HEK293 (cell line): ENCODE results near the gene GLG1.

Source experiments
- MYNN ChIP-seq: fragments of 450-650 bp; formaldehyde crosslinking; IDR thresholded peaks from 2 replicates; pipeline ENCODE4 v1.5.1; 2016; ENCODE audit warnings: missing biosample characterization, missing genetic modification characterization, borderline replicate concordance
- SP2 ChIP-seq: fragments of 450-650 bp; formaldehyde crosslinking; IDR thresholded peaks from 2 replicates; pipeline ENCODE4 v1.5.1; 2016; ENCODE audit warnings: missing biosample characterization, missing genetic modification characterization
- TCF7L2 ChIP-seq: IDR thresholded peaks from 2 replicates; pipeline ENCODE4 v1.6.1; 2011; ENCODE audit warnings: low read depth, mild to moderate bottlenecking, inconsistent platforms, low read length, moderate library complexity, borderline replicate concordance
- ZNF10 ChIP-seq: fragments of 450-650 bp; formaldehyde crosslinking; IDR thresholded peaks from 2 replicates; pipeline ENCODE4 v1.5.1; 2017; ENCODE audit warnings: missing biosample characterization, missing genetic modification characterization
- ZNF140 ChIP-seq: fragments of 450-650 bp; formaldehyde crosslinking; IDR thresholded peaks from 2 replicates; pipeline ENCODE4 v1.5.1; 2016; ENCODE audit warnings: missing biosample characterization, missing genetic modification characterization
- ZNF157 ChIP-seq: fragments of 450-650 bp; formaldehyde crosslinking; IDR thresholded peaks from 2 replicates; pipeline ENCODE4 v1.5.1; 2016; ENCODE audit warnings: missing biosample characterization, missing genetic modification characterization
- ZNF423 ChIP-seq: fragments of 450-650 bp; formaldehyde crosslinking; IDR thresholded peaks from 2 replicates; pipeline ENCODE4 v1.5.1; 2016; ENCODE audit warnings: missing biosample characterization, missing genetic modification characterization
- ZNF510 ChIP-seq: fragments of 450-650 bp; formaldehyde crosslinking; IDR thresholded peaks from 2 replicates; pipeline ENCODE4 v1.5.1; 2018; ENCODE audit warnings: mild to moderate bottlenecking, missing genetic modification characterization, missing biosample characterization; ENCODE audit not compliant: insufficient replicate concordance
- ZNF624 ChIP-seq: fragments of 450-650 bp; formaldehyde crosslinking; IDR thresholded peaks from 2 replicates; pipeline ENCODE4 v1.5.1; 2017; ENCODE audit warnings: missing biosample characterization, missing genetic modification characterization
- ZNF704 ChIP-seq: fragments of 450-650 bp; formaldehyde crosslinking; IDR thresholded peaks from 2 replicates; pipeline ENCODE4 v1.5.1; 2016; ENCODE audit warnings: missing biosample characterization, missing genetic modification characterization
- TF ChIP-seq, protein P1 (sequence below): fragments of 450-650 bp; formaldehyde crosslinking; IDR thresholded peaks from 2 replicates; pipeline ENCODE4 v1.5.1; 2016; ENCODE audit warnings: missing biosample characterization, missing genetic modification characterization
- TF ChIP-seq, protein P2 (sequence below): fragments of 450-650 bp; formaldehyde crosslinking; IDR thresholded peaks from 2 replicates; pipeline ENCODE4 v1.5.1; 2016; ENCODE audit warnings: missing biosample characterization, missing genetic modification characterization

DNA sequence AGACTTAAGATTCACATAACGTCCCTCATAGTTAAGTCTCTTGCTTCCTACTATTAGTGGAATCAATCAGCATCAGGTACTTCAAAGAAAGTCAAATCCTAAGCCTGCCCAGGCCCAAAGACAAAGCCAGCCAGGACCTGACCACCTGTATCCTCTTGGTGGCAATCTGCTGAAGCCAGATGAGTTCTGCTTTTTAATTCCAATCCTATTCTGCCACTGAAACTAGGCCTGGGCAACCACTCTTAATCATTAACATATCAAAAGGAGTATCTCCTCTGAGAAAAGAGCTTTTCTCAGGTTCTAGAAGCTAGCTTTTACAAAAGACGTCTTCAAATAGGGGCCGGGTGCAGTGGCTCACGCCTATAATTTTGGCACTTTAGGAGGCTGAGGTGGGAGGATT lies 15.1 kb upstream of the GLG1 start:
- TF ChIP-seq, protein P1, sequence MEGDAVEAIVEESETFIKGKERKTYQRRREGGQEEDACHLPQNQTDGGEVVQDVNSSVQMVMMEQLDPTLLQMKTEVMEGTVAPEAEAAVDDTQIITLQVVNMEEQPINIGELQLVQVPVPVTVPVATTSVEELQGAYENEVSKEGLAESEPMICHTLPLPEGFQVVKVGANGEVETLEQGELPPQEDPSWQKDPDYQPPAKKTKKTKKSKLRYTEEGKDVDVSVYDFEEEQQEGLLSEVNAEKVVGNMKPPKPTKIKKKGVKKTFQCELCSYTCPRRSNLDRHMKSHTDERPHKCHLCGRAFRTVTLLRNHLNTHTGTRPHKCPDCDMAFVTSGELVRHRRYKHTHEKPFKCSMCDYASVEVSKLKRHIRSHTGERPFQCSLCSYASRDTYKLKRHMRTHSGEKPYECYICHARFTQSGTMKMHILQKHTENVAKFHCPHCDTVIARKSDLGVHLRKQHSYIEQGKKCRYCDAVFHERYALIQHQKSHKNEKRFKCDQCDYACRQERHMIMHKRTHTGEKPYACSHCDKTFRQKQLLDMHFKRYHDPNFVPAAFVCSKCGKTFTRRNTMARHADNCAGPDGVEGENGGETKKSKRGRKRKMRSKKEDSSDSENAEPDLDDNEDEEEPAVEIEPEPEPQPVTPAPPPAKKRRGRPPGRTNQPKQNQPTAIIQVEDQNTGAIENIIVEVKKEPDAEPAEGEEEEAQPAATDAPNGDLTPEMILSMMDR (tag by site-specific recombination) = no peak
- no peak for TF ChIP-seq SP2 (tag by site-specific recombination)
- TF ChIP-seq, protein P2, sequence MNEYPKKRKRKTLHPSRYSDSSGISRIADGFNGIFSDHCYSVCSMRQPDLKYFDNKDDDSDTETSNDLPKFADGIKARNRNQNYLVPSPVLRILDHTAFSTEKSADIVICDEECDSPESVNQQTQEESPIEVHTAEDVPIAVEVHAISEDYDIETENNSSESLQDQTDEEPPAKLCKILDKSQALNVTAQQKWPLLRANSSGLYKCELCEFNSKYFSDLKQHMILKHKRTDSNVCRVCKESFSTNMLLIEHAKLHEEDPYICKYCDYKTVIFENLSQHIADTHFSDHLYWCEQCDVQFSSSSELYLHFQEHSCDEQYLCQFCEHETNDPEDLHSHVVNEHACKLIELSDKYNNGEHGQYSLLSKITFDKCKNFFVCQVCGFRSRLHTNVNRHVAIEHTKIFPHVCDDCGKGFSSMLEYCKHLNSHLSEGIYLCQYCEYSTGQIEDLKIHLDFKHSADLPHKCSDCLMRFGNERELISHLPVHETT (tag by site-specific recombination) = no peak
- no peak for TF ChIP-seq ZNF624 (tag by site-specific recombination)
- TF ChIP-seq MYNN (tag by site-specific recombination) = no peak
- TF ChIP-seq ZNF157 (tag by site-specific recombination) = no peak
- TF ChIP-seq ZNF510 (tag by site-specific recombination) = no peak
- TF ChIP-seq TCF7L2 = no peak
- TF ChIP-seq ZNF423 (tag by site-specific recombination) = no peak
- TF ChIP-seq ZNF10 (tag by site-specific recombination) = no peak
- TF ChIP-seq ZNF704 (tag by site-specific recombination) = no peak
- TF ChIP-seq ZNF140 = no peak
